ENCODE data around the gene SHISAL2A.

The SHISAL2A gene

GRCh38 chr1:52706136-52706670, 73.2 kb downstream of the SHISAL2A start:
- Mint-ChIP-seq H3K4me1 (ENCODE audit: low read depth) (peaks cover 17% of the 10 kb centered on the region), H3K36me3 (no peaks in the 10 kb centered on the region), H3K4me3 (no peak overlapping the region), H3K27ac (no peak overlapping the region), H3K9me3 (ENCODE audit: low read depth) (no peaks in the 10 kb centered on the region), H3K27me3 (no peaks in the 10 kb centered on the region)
